ENCODE results near the gene SYT13. TPM values are rescaled to one million over a fixed set of nuclear protein-coding genes. Genes with fewer than 3 reads are reported as not detected.

The SYT13 gene
- total and polyA plus RNA-seq, 10 of the 15 experiments (the other 5 are each of a cell fraction or from before 2014, with no cell fraction given), result not detected

- H3K9me3 ChIP-seq (replicated peaks; ENCODE audit: control insufficient read depth, insufficient read depth, low read length), result no peaks in the 10 kb centered on the region
- no peak overlapping the region for H3K9ac ChIP-seq (ENCODE audit: control insufficient read depth, insufficient read depth, low read length)
- WGBS (ENCODE audit: insufficient coverage, insufficient replicate concordance, low lambda C conversion rate, missing lambda C conversion rate), result 13% methylated on average over 3 of the region's 3 CpGs
- ChIA-PET RAD21 (ENCODE audit: unreplicated experiment) (no interaction called here), CTCF (no interaction called here), POLR2A (no interaction called here), SMC1A (ENCODE audit: uncharacterized antibody, unreplicated experiment) (no interaction called here)
- no peaks in the 10 kb centered on the region for H3K27me3 ChIP-seq (replicated peaks in 1 of 2; ENCODE audit: control insufficient read depth in 2 of 2, insufficient read depth in 2 of 2, low read length in 1 of 2)
- ATAC-seq, result peak; percentile 39; the same call in 1 of the 3 replicates
- DNase-seq (ENCODE audit: low read depth, low spot score), result no peak
- in situ Hi-C loops (cut with MboI), result no loop called here
- H2AFZ ChIP-seq (ENCODE audit: control insufficient read depth, low read depth, low read length), result no peak overlapping the region
- TF ChIP-seq NR2C2 (IDR thresholded peaks at IDR 0.05; ENCODE audit: borderline replicate concordance, control insufficient read depth, insufficient read length, low read depth), result no peak
- no peak for TF ChIP-seq FOXM1 (IDR thresholded peaks at IDR 0.05; ENCODE audit: low read depth, low read length)
- no peak for TF ChIP-seq SMAD5 (IDR thresholded peaks at IDR 0.05; ENCODE audit: low read depth)
- TF ChIP-seq SMC3 (IDR thresholded peaks at IDR 0.05; ENCODE audit: borderline replicate concordance, low read length), result no peak
- TF ChIP-seq TBL1XR1 (IDR thresholded peaks at IDR 0.05; ENCODE audit: low read depth, low read length), result no peak
- TF ChIP-seq GATAD2B (conservative IDR thresholded peaks at IDR 0.05; ENCODE audit: low read depth), result no peak
- TF ChIP-seq ELK1 (IDR thresholded peaks at IDR 0.05; ENCODE audit: low read depth, low read length), result no peak
- no peak for TF ChIP-seq DPF2 (IDR thresholded peaks at IDR 0.05)
- TF ChIP-seq MEF2A (IDR thresholded peaks at IDR 0.05; ENCODE audit: insufficient read depth, low read depth, low read length), result no peak
- TF ChIP-seq, protein P1, sequence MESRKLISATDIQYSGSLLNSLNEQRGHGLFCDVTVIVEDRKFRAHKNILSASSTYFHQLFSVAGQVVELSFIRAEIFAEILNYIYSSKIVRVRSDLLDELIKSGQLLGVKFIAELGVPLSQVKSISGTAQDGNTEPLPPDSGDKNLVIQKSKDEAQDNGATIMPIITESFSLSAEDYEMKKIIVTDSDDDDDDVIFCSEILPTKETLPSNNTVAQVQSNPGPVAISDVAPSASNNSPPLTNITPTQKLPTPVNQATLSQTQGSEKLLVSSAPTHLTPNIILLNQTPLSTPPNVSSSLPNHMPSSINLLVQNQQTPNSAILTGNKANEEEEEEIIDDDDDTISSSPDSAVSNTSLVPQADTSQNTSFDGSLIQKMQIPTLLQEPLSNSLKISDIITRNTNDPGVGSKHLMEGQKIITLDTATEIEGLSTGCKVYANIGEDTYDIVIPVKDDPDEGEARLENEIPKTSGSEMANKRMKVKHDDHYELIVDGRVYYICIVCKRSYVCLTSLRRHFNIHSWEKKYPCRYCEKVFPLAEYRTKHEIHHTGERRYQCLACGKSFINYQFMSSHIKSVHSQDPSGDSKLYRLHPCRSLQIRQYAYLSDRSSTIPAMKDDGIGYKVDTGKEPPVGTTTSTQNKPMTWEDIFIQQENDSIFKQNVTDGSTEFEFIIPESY (IDR thresholded peaks at IDR 0.05), result no peak
- TF ChIP-seq, protein P2, sequence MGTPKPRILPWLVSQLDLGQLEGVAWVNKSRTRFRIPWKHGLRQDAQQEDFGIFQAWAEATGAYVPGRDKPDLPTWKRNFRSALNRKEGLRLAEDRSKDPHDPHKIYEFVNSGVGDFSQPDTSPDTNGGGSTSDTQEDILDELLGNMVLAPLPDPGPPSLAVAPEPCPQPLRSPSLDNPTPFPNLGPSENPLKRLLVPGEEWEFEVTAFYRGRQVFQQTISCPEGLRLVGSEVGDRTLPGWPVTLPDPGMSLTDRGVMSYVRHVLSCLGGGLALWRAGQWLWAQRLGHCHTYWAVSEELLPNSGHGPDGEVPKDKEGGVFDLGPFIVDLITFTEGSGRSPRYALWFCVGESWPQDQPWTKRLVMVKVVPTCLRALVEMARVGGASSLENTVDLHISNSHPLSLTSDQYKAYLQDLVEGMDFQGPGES (IDR thresholded peaks at IDR 0.05), result no peak
- TF ChIP-seq HDAC6 (IDR thresholded peaks at IDR 0.05; ENCODE audit: unreplicated experiment), result no peak
- no peak for TF ChIP-seq CREM (IDR thresholded peaks at IDR 0.05; ENCODE audit: low read depth)
- no peak for TF ChIP-seq SREBF2 (IDR thresholded peaks at IDR 0.05; ENCODE audit: low read length)
- no peak for TF ChIP-seq SMARCA5 (IDR thresholded peaks at IDR 0.05)
- no peak for TF ChIP-seq KDM1A (IDR thresholded peaks at IDR 0.05; ENCODE audit: borderline replicate concordance)
- no peak for TF ChIP-seq RCOR1 (conservative IDR thresholded peaks at IDR 0.05; ENCODE audit: low read depth, low read length)
- TF ChIP-seq SKIL (IDR thresholded peaks at IDR 0.05; ENCODE audit: low read depth, poor library complexity, severe bottlenecking), result no peak
- no peaks in the 10 kb centered on the region for H3K4me1 ChIP-seq (ENCODE audit: control insufficient read depth, insufficient read depth, low read length)
- no peaks in the 10 kb centered on the region for H3K36me3 ChIP-seq (ENCODE audit: control insufficient read depth in 2 of 2, insufficient read depth in 2 of 2, low read length in 1 of 2)
- intact Hi-C loops (cut with micrococcal nuclease; ENCODE audit: unreplicated experiment), result no loop called here
- no peak for FAIRE-seq
- no peaks in the 10 kb centered on the region for H3K79me2 ChIP-seq (ENCODE audit: control insufficient read depth, insufficient read depth, low read length)
- no peak overlapping the region for H3K4me2 ChIP-seq (ENCODE audit: control insufficient read depth, insufficient read depth)
- no TSS peak for BruUV-seq (replicated peaks)
- H4K20me1 ChIP-seq (ENCODE audit: control insufficient read depth, insufficient read depth), result no peaks in the 10 kb centered on the region
- no peak overlapping the region for H3K4me3 ChIP-seq
- no peak overlapping the region for H3K27ac ChIP-seq (ENCODE audit: control insufficient read depth, insufficient read depth)
These were observed 9.9 kb upstream of the SYT13 start for GRCh38 chr11:45296075-45296474.

All from GM12878 (cell line).